Left lung (tissue), 10 donors: ENCODE measurements around the gene CTNNBIP1. TPM values are rescaled to one million over a fixed set of nuclear protein-coding genes. Genes with fewer than 3 reads are reported as not detected.

Experiments used
- ATAC-seq: fragments of 200-7000 bp; cut with Tn5 transposase; one replicate; pipeline ENCODE4 v1.9.1; 2020; ENCODE audit warnings: moderate library complexity
- DNase-seq, 4 donors: peaks; one replicate each; pipeline ENCODE4 v3.0.0-alpha.2; 2013 to 2020
- H3K27ac ChIP-seq, 2 donors: fragments of 200-600 bp; sonication (generic) in 1 of 2; one replicate each; pipeline versions ENCODE4 v1.5.0 to v1.8.0; 2020 to 2021
- H3K27me3 ChIP-seq, 2 donors: fragments of 200-600 bp; sonication (generic) in 1 of 2; one replicate each; pipeline versions ENCODE4 v1.5.0 to v1.8.0; 2020 to 2021
- H3K36me3 ChIP-seq, 2 donors: fragments of 200-600 bp; sonication (generic) in 1 of 2; one replicate each; pipeline versions ENCODE4 v1.5.0 to v1.8.0; 2020 to 2021
- H3K4me1 ChIP-seq, 2 donors: fragments of 200-600 bp; one replicate each; pipeline ENCODE4 v1.8.0; 2021
- H3K4me3 ChIP-seq, 2 donors: fragments of 200-600 bp; sonication (generic) in 1 of 2; one replicate each; pipeline versions ENCODE4 v1.5.0 to v1.8.0; 2020 to 2021; ENCODE audit warnings: mild to moderate bottlenecking in 1 of 2
- H3K9me3 ChIP-seq, 2 donors: fragments of 200-600 bp; sonication (generic) in 1 of 2; one replicate each; pipeline versions ENCODE4 v1.5.0 to v1.8.0; 2020 to 2021
- intact Hi-C, 2 donors: fragments of 100-400 bp; cut with DNase I; formaldehyde crosslinking; loops; one replicate each; pipeline versions ENCODE4 v1.11.2 to v1.14.2; 2022
- polyA plus RNA-seq, 6 donors: library from polyadenylated mRNA; unstranded; fragments of 120-200 nt; gene quantifications; one replicate each; pipeline ENCODE4 v1.2.1, GENCODE V29; 2013; ENCODE audit not compliant: insufficient read length in 6 of 6
- total RNA-seq, 2 donors: library from RNA; stranded (reverse); fragmentation: NEBNext Ultra II Directional; extraction: Animal tissue kit (Norgen Biotek cat#: 25700); gene quantifications; one replicate each; pipeline ENCODE4 v1.2.1, GENCODE V29; 2021
- TF ChIP-seq, protein P1 (sequence below), 2 donors: fragments of 200-600 bp; sonication (generic) in 1 of 2; IDR thresholded peaks; one replicate each; pipeline versions ENCODE4 v1.5.0 to v1.8.0; 2021; ENCODE audit warnings: antibody characterized with exemption in 2 of 2
- donor health status: DM: no; HTN: yes; CAD: no.
- donor health status: DM: no; HTN: no; CAD: no.

CTNNBIP1 gene
- total and polyA plus RNA-seq, 8 donors = 30.2 to 57.1 (median 48.0) TPM

DNA sequence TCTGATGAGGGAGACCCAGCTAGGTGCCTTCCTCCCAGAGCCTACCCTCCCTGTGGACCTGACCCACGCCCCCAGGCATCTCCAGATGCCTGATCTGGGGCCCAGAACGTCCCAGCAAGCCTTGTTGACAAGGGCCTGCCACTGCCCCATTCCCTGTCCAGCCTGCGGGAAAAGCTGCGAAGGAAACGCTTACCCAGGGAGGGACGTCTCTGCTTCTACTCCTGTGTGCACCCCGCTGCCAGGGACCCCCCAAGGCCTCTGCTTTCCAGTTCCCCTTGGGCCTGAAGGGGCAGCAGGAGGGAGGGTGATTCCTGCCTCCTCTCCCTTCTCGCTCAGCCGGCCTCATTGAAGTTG lies 74.7 kb downstream of the CTNNBIP1 start:
- intact Hi-C loops = no loop called here
- Histone ChIP-seq H3K36me3 (no peaks in the 10 kb centered on the region), H3K9me3 (no peaks in the 10 kb centered on the region), H3K4me1 (peaks cover 0 to 5% of the 10 kb centered on the region in 2 donors), H3K27ac (no peak overlapping the region), H3K4me3 (no peak overlapping the region), H3K27me3 (no peaks in the 10 kb centered on the region)
- DNase-seq = no peak
- TF ChIP-seq, protein P1, sequence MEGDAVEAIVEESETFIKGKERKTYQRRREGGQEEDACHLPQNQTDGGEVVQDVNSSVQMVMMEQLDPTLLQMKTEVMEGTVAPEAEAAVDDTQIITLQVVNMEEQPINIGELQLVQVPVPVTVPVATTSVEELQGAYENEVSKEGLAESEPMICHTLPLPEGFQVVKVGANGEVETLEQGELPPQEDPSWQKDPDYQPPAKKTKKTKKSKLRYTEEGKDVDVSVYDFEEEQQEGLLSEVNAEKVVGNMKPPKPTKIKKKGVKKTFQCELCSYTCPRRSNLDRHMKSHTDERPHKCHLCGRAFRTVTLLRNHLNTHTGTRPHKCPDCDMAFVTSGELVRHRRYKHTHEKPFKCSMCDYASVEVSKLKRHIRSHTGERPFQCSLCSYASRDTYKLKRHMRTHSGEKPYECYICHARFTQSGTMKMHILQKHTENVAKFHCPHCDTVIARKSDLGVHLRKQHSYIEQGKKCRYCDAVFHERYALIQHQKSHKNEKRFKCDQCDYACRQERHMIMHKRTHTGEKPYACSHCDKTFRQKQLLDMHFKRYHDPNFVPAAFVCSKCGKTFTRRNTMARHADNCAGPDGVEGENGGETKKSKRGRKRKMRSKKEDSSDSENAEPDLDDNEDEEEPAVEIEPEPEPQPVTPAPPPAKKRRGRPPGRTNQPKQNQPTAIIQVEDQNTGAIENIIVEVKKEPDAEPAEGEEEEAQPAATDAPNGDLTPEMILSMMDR (IDR thresholded peaks at IDR 0.05) = no peak
- no peak for ATAC-seq

GRCh38 chr1:9833632-9834031 lies 76.4 kb downstream of the CTNNBIP1 start:
- DNase-seq (no peak), ATAC-seq (no peak)
- Histone ChIP-seq H3K4me3 (no peak overlapping the region), H3K36me3 (no peaks in the 10 kb centered on the region), H3K9me3 (no peaks in the 10 kb centered on the region), H3K27ac (no peak overlapping the region), H3K4me1 (peaks cover 0 to 5% of the 10 kb centered on the region in 2 donors), H3K27me3 (no peaks in the 10 kb centered on the region)
- intact Hi-C loops = no loop called here
- TF ChIP-seq, protein P1 (IDR thresholded peaks at IDR 0.05) = no peak

GRCh38 chr1:9827558-9828185 lies 82.4 kb downstream of the CTNNBIP1 start:
- no peak overlapping the region for H3K27ac ChIP-seq
- no peak for DNase-seq
- no peak overlapping the region for H3K4me3 ChIP-seq
- no peaks in the 10 kb centered on the region for H3K9me3 ChIP-seq
- TF ChIP-seq, protein P1 (IDR thresholded peaks at IDR 0.05) = peak in 1 of 2 donors; percentile 10
- H3K27me3 ChIP-seq = peaks cover 0 to 13% of the 10 kb centered on the region in 2 donors
- peaks cover 7 to 22% of the 10 kb centered on the region in 2 donors for H3K4me1 ChIP-seq
- no peak for ATAC-seq
- H3K36me3 ChIP-seq = no peaks in the 10 kb centered on the region
- intact Hi-C loops = no loop called here

GRCh38 chr1:9826616-9827015 lies 83.5 kb downstream of the CTNNBIP1 start:
- intact Hi-C loops = no loop called here
- DNase-seq (no peak), ATAC-seq (no peak)
- peaks cover 0 to 14% of the 10 kb centered on the region in 2 donors for H3K27me3 ChIP-seq
- no peak overlapping the region for H3K4me3 ChIP-seq
- H3K36me3 ChIP-seq = no peaks in the 10 kb centered on the region
- H3K4me1 ChIP-seq = peaks cover 17 to 33% of the 10 kb centered on the region in 2 donors
- H3K9me3 ChIP-seq = no peaks in the 10 kb centered on the region
- TF ChIP-seq, protein P1 (IDR thresholded peaks at IDR 0.05) = no peak
- no peak overlapping the region for H3K27ac ChIP-seq

GRCh38 chr1:9826087-9826486 lies 84.0 kb downstream of the CTNNBIP1 start:
- H3K4me3 ChIP-seq = no peak overlapping the region
- peaks cover 0 to 14% of the 10 kb centered on the region in 2 donors for H3K27me3 ChIP-seq
- intact Hi-C loops = no loop called here
- no peaks in the 10 kb centered on the region for H3K9me3 ChIP-seq
- DNase-seq = no peak
- TF ChIP-seq, protein P1 (IDR thresholded peaks at IDR 0.05) = no peak
- H3K27ac ChIP-seq = peak overlapping the region in 1 of 2 donors; percentile 39
- no peak for ATAC-seq
- peaks cover 18 to 36% of the 10 kb centered on the region in 2 donors for H3K4me1 ChIP-seq
- no peaks in the 10 kb centered on the region for H3K36me3 ChIP-seq
